Spleen (tissue), 7 donors: ENCODE measurements around the gene MAPK1.

Source experiments
- CTCF ChIP-seq, 11 experiments: fragments of 200-600 bp in 7 of 11; fragments of 450-650 bp in 4 of 11; sonication (generic) in 4 of 11; IDR thresholded peaks in 8 of 11; conservative IDR thresholded peaks in 3 of 11; 1 replicate in 7 of 11; 2 replicates in 4 of 11; pipeline versions ENCODE4 v1.4.0 to v1.8.0; 2016 to 2021; ENCODE audit warnings: antibody characterized with exemption in 11 of 11, inconsistent platforms in 4 of 11, mild to moderate bottlenecking in 1 of 11
- POLR2A ChIP-seq, 3 donors: fragments of 450-650 bp; IDR thresholded peaks; one replicate each; pipeline ENCODE4 v1.5.1; 2017; ENCODE audit warnings: antibody characterized with exemption in 3 of 3, mild to moderate bottlenecking in 1 of 3
- POLR2AphosphoS5 ChIP-seq, 3 donors: sonication (generic); formaldehyde crosslinking; IDR thresholded peaks; one replicate each; pipeline ENCODE4 v1.5.1; 2017; ENCODE audit warnings: antibody characterized with exemption in 3 of 3
- donor health status: DM: no; HTN: no; CAD: no; lungs with moderate emphysema.
- donor health status: DM: no; HTN: no; CAD: no.
- donor health status: DM: no; HTN: no; CAD: no.

DNA sequence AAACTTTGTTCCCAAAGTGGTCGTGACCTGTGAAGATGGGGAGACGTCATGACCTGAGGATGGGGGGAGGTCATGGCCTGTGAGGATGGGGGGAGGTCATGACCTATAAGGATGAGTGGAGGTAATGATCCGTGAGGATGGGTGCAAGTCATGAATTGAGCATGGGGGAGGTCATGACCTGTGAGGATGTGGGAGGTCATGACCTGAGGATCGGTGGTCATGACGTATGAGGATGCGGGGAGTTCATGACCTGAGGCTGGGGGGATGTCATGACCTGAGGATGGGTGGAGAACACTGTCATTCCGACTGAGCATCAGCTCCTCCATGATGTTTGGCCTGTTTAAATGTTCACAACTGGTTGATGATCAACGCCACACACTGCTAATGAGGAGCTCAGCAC is 157.8 kb downstream of the MAPK1 start:
- no peak for TF ChIP-seq CTCF (IDR thresholded peaks at IDR 0.05 in 8 of 11, conservative IDR thresholded peaks at IDR 0.05 in 3 of 11)
- no peak for TF ChIP-seq POLR2AphosphoS5 (IDR thresholded peaks at IDR 0.05)
- no peak for TF ChIP-seq POLR2A (IDR thresholded peaks at IDR 0.05)
